GM13977 (cell line): ENCODE measurements around the gene SLC4A7.
A peak's percentile ranks its signal among the peaks of the same experiment; 100 is the strongest.

Experiments
- DNase-seq: peaks from one replicate; pipeline ENCODE4 v3.0.0; 2012; ENCODE audit warnings: low spot score
- CTCF ChIP-seq: IDR thresholded peaks from 2 replicates; pipeline ENCODE4 v1.5.1; 2012; ENCODE audit warnings: mild to moderate bottlenecking, control low read depth; ENCODE audit not compliant: insufficient read depth; ENCODE audit errors: extremely low read depth, missing control alignments
- in situ Hi-C: fragments of 300-500 bp; cut with MboI; formaldehyde crosslinking; loops from one replicate; pipeline ENCODE4 v1.12.0; 2022; ENCODE audit warnings: low sequenced_read_pairs, low pct_unique_long_range_greater_than_20kb, mixed read lengths, inconsistent platforms; ENCODE audit not compliant: unreplicated experiment

SLC4A7 gene

GRCh38 chr3:27376109-27376772 lies 107.9 kb downstream of the SLC4A7 start:
- TF ChIP-seq CTCF, result no peak
- in situ Hi-C loops, result no loop called here
- DNase-seq, result no peak

GRCh38 chr3:27368831-27369607 lies 115.2 kb downstream of the SLC4A7 start, which contains the start of gene NEK10:
TSS of gene NEK10 (minus strand) at chr3:27369383. CDS start at chr3:27352882, 16,501 bp downstream.
- in situ Hi-C loops, result no loop called here
- DNase-seq, result peak; percentile 91
- TF ChIP-seq CTCF, result no peak

GRCh38 chr3:27366062-27366591 lies 118.1 kb downstream of the SLC4A7 start:
- no peak for TF ChIP-seq CTCF
- DNase-seq, result no peak
- in situ Hi-C loops, result no loop called here

GRCh38 chr3:27360113-27361078 lies 123.8 kb downstream of the SLC4A7 start:
- in situ Hi-C loops, result no loop called here
- no peak for TF ChIP-seq CTCF
- no peak for DNase-seq

GRCh38 chr3:27358372-27358771 lies 125.8 kb downstream of the SLC4A7 start:
- in situ Hi-C loops, result loop anchor here (10.0 kb wide), 1 partner anchor 116 kb away; no protein-coding TSS in a partner anchor
- TF ChIP-seq CTCF, result no peak
- DNase-seq, result no peak
